ENCODE data around the gene AMPH. TPM values are rescaled to one million over a fixed set of nuclear protein-coding genes. Genes with fewer than 3 reads are reported as not detected.
"Not testable (repeated sequence)": the region's sequence is repeated elsewhere in the genome, so short reads cannot be mapped to it uniquely, and the experiment has no call there.

The AMPH gene
- total RNA-seq, 1 donor from 2014 or later = not detected

DNA sequence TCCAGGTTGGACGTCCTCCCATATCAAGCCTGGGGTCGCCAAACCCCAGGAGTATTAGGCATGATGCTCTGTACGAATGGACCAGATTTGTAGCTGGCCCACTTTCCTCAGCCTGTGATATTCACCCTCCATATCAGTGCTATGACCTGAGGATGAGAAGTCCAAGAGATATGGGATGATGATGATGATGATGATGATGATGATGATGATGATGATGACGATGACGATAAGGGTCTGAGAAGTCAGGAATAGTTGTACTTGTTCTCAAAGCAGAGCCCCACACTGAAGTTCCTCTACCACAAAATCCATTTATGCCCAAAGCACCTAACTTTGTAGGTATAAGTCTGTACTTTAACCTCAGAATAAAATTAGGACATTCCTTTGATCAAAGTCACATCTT, 50.7 kb downstream of the AMPH start:
- intact Hi-C loops (cut with micrococcal nuclease) = no loop called here
- no peaks in the 10 kb centered on the region for H3K36me3 Mint-ChIP-seq (ENCODE audit: low read depth)
- POLR2A ChIA-PET = no interaction called here
- DNase-seq (no peak), ATAC-seq (ENCODE audit: low read depth) (no peak)
- no peak overlapping the region for H3K27ac Mint-ChIP-seq
- CTCF ChIA-PET = no interaction called here
- H3K4me3 Mint-ChIP-seq = no peak overlapping the region
- H3K27me3 Mint-ChIP-seq = peaks cover 4% of the 10 kb centered on the region
- H3K4me1 Mint-ChIP-seq = no peaks in the 10 kb centered on the region
- H3K9me3 Mint-ChIP-seq = peaks cover 6% of the 10 kb centered on the region
- TF ChIP-seq, protein P1, sequence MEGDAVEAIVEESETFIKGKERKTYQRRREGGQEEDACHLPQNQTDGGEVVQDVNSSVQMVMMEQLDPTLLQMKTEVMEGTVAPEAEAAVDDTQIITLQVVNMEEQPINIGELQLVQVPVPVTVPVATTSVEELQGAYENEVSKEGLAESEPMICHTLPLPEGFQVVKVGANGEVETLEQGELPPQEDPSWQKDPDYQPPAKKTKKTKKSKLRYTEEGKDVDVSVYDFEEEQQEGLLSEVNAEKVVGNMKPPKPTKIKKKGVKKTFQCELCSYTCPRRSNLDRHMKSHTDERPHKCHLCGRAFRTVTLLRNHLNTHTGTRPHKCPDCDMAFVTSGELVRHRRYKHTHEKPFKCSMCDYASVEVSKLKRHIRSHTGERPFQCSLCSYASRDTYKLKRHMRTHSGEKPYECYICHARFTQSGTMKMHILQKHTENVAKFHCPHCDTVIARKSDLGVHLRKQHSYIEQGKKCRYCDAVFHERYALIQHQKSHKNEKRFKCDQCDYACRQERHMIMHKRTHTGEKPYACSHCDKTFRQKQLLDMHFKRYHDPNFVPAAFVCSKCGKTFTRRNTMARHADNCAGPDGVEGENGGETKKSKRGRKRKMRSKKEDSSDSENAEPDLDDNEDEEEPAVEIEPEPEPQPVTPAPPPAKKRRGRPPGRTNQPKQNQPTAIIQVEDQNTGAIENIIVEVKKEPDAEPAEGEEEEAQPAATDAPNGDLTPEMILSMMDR (IDR thresholded peaks at IDR 0.05) = no peak

DNA sequence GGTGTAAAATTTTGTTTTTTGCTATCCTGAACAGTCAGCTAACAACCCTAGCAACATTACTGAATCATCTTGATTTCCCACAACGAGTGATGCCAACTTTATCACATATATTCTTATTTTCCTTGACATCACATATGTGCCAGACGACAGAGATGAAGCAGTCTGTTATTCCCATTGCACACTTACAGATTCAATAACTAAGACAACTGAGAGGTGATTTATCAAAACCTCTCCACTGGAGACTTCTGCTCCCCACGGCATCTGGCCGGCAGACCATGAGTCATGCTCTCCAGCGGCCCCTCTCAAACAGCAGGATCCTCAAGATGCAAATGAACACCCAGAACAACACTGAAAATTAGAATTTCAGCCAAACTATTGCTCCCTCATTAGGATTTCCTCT, 57.1 kb downstream of the AMPH start:
- no peak overlapping the region for H3K4me3 Mint-ChIP-seq
- CTCF ChIA-PET = no interaction called here
- intact Hi-C loops (cut with micrococcal nuclease) = no loop called here
- POLR2A ChIA-PET = no interaction called here
- ATAC-seq (ENCODE audit: low read depth) = no peak
- peaks cover 6% of the 10 kb centered on the region for H3K9me3 Mint-ChIP-seq
- DNase-seq = no peak
- no peaks in the 10 kb centered on the region for H3K36me3 Mint-ChIP-seq (ENCODE audit: low read depth)
- no peaks in the 10 kb centered on the region for H3K4me1 Mint-ChIP-seq
- H3K27me3 Mint-ChIP-seq = no peaks in the 10 kb centered on the region
- TF ChIP-seq, protein P1 (IDR thresholded peaks at IDR 0.05) = no peak
- no peak overlapping the region for H3K27ac Mint-ChIP-seq

DNA sequence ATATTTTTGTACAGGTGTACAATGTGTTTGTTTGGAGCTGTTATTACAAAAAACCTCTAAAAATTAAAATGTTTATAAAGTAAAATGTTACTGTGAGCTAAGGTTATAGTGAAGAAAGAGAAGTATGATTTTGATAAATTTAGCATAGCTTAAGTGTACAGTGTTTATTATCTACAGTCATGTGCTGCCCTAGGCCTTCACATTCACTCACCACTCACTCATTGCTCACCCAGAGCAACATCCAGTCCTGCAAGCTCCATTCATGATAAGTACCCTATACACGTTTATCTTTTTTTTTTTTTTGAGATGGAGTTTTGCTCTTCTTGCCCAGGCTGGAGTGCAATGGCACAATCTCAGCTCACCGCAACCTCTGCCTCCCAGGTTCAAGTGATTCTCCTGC, 59.6 kb downstream of the AMPH start:
- DNase-seq, POLR2A ChIA-PET, H3K27ac Mint-ChIP-seq: not testable (repeated sequence)

DNA sequence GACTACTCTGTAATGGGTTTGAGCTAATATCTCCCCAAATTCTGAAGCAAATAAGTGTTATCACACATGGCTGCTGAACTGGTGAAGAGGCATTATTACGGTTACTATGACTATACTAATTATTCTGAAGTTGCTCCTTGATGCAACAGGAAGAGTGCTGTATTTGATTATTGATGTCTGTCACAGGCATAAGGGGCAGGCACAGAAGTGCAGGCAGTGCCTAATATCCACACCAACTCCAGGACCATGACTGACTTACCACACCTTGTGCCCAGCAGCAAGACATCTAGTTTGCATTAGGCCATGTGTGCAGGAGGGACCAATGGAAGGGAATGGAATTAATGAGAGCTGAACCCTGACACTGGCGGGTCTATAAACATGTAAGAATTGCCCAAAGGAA, 62.7 kb downstream of the AMPH start:
- Mint-ChIP-seq H3K4me1 (no peaks in the 10 kb centered on the region), H3K4me3 (no peak overlapping the region), H3K27me3 (peaks cover 6% of the 10 kb centered on the region), H3K9me3 (no peaks in the 10 kb centered on the region), H3K27ac (no peak overlapping the region), H3K36me3 (ENCODE audit: low read depth) (no peaks in the 10 kb centered on the region)
- TF ChIP-seq, protein P1 (IDR thresholded peaks at IDR 0.05) = no peak
- no peak for DNase-seq
- ChIA-PET CTCF (no interaction called here), POLR2A (no interaction called here)
- no peak for ATAC-seq (ENCODE audit: low read depth)
- intact Hi-C loops (cut with micrococcal nuclease) = no loop called here

More for the DNA sequence above, 59.6 kb downstream of the AMPH start:
- H3K4me1 Mint-ChIP-seq; H3K4me3 Mint-ChIP-seq; H3K9me3 Mint-ChIP-seq; ATAC-seq (ENCODE audit: low read depth); H3K27me3 Mint-ChIP-seq; CTCF ChIA-PET; H3K36me3 Mint-ChIP-seq (ENCODE audit: low read depth); intact Hi-C loops (cut with micrococcal nuclease): not testable (repeated sequence)

DNA sequence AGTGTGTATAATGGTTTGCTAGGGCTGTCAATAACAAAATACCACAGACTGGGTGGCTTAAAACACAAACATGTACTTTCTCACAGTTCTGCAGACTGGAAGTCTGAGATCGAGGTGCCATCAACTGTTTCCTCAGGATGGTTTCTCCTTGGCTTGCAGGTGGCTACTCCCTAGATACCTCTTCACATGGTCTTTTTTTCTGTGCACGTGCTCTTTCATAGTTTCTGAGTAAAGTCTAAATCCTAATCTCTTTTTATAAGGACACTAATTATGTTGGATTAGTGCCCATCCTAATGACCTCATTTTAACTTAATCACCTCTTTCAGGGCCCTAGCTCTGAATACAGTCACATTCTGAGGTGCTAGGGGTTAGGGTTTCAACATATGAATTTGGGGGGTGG, 65.9 kb downstream of the AMPH start:
- no peaks in the 10 kb centered on the region for H3K9me3 Mint-ChIP-seq
- no peaks in the 10 kb centered on the region for H3K4me1 Mint-ChIP-seq
- ChIA-PET POLR2A (no interaction called here), CTCF (no interaction called here)
- peaks cover 14% of the 10 kb centered on the region for H3K27me3 Mint-ChIP-seq
- no peak overlapping the region for H3K27ac Mint-ChIP-seq
- intact Hi-C loops (cut with micrococcal nuclease) = no loop called here
- no peak for DNase-seq
- TF ChIP-seq, protein P1 (IDR thresholded peaks at IDR 0.05) = no peak
- no peaks in the 10 kb centered on the region for H3K36me3 Mint-ChIP-seq (ENCODE audit: low read depth)
- ATAC-seq (ENCODE audit: low read depth) = no peak
- H3K4me3 Mint-ChIP-seq = no peak overlapping the region

DNA sequence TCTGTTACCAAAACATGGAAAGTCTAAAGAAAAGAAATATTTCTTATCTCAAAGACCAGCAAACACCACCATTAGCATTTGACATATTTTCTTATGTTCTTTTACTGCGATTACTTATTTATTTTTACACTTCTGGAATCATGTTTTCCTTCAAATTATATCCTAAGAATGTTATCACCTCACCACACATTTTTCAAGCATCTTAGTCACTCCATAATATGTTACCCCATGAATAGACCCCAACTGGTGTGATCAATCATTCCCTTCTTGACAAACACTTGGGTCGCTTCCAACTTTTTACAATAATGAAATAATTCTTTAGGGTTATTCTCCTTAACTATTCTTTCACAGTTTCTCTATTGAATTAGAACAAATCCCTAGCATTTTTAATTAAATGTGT, 67.4 kb downstream of the AMPH start:
- DNase-seq = no peak
- TF ChIP-seq, protein P1 (IDR thresholded peaks at IDR 0.05) = no peak
- CTCF ChIA-PET = no interaction called here
- POLR2A ChIA-PET = no interaction called here
- Mint-ChIP-seq H3K4me3 (no peak overlapping the region), H3K4me1 (no peaks in the 10 kb centered on the region), H3K9me3 (no peaks in the 10 kb centered on the region), H3K27ac (no peak overlapping the region), H3K27me3 (peaks cover 14% of the 10 kb centered on the region), H3K36me3 (ENCODE audit: low read depth) (no peaks in the 10 kb centered on the region)
- no peak for ATAC-seq (ENCODE audit: low read depth)
- intact Hi-C loops (cut with micrococcal nuclease) = no loop called here
